Suprapubic skin (tissue), 4 donors: ENCODE results near the gene RNF217.

ENCODE experiments used
- CTCF ChIP-seq, 2 donors: fragments of 200-600 bp in 1 of 2; fragments of 450-650 bp in 1 of 2; sonication (generic) in 1 of 2; IDR thresholded peaks; one replicate each; pipeline ENCODE4 v1.5.1; 2016 to 2019; ENCODE audit warnings: antibody characterized with exemption in 2 of 2, mild to moderate bottlenecking in 1 of 2, moderate library complexity in 1 of 2
- EP300 ChIP-seq: sonication (generic); formaldehyde crosslinking; IDR thresholded peaks from one replicate; pipeline ENCODE4 v1.6.1; 2017; ENCODE audit warnings: antibody characterized with exemption
- POLR2A ChIP-seq, 2 donors: fragments of 450-650 bp; IDR thresholded peaks; one replicate each; pipeline ENCODE4 v1.6.1; 2017; ENCODE audit warnings: antibody characterized with exemption in 2 of 2, mild to moderate bottlenecking in 2 of 2, moderate library complexity in 2 of 2
- POLR2AphosphoS5 ChIP-seq, 3 donors: sonication (generic); formaldehyde crosslinking; IDR thresholded peaks; one replicate each; pipeline ENCODE4 v1.6.1; 2017; ENCODE audit warnings: antibody characterized with exemption in 3 of 3

GRCh38 chr6:125020385-125020784 lies 58.1 kb downstream of the RNF217 start:
- no peak for TF ChIP-seq CTCF (IDR thresholded peaks at IDR 0.05)
- TF ChIP-seq POLR2AphosphoS5 (IDR thresholded peaks at IDR 0.05): no peak
- TF ChIP-seq EP300: no peak
- no peak for TF ChIP-seq POLR2A (IDR thresholded peaks at IDR 0.05)
